K562 (cell line): ENCODE measurements around the gene PMFBP1. TPM values are rescaled to one million over a fixed set of nuclear protein-coding genes. Genes with fewer than 3 reads are reported as not detected.
A peak's percentile ranks its signal among the peaks of the same experiment; 100 is the strongest.

ENCODE experiments used
- ATF1 ChIP-seq, 2 experiments: fragments of 450-650 bp in 1 of 2; IDR thresholded peaks; 2 replicates each; pipeline ENCODE4 v1.6.1; 2016; ENCODE audit warnings: missing compliant biosample characterization in 1 of 2, missing genetic modification characterization in 1 of 2
- CC2D1A ChIP-seq: fragments of 450-650 bp; IDR thresholded peaks from 2 replicates; pipeline ENCODE4 v1.6.1; 2017; ENCODE audit warnings: mild to moderate bottlenecking
- DPF2 ChIP-seq: fragments of 450-650 bp; IDR thresholded peaks from 2 replicates; pipeline ENCODE4 v1.6.1; 2016
- GATAD2A ChIP-seq: fragments of 450-650 bp; IDR thresholded peaks from 2 replicates; pipeline ENCODE4 v1.6.1; 2017
- NCOA1 ChIP-seq: fragments of 450-650 bp; IDR thresholded peaks from 2 replicates; pipeline ENCODE4 v1.6.1; 2016; ENCODE audit warnings: low read depth
- NFRKB ChIP-seq: fragments of 450-650 bp; IDR thresholded peaks from 2 replicates; pipeline ENCODE4 v1.6.1; 2016; ENCODE audit warnings: low read depth
- POLR2AphosphoS5 ChIP-seq: IDR thresholded peaks from 2 replicates; pipeline ENCODE4 v1.6.1; 2011; ENCODE audit warnings: mild to moderate bottlenecking, low read depth, low read length, moderate library complexity; ENCODE audit not compliant: control insufficient read depth, insufficient read depth
- SAFB2 ChIP-seq: fragments of 200-400 bp; formaldehyde crosslinking; IDR thresholded peaks from 2 replicates; pipeline ENCODE4 v1.6.1; 2018; ENCODE audit warnings: borderline replicate concordance, low read length, low read depth, moderate library complexity; ENCODE audit not compliant: severe bottlenecking
- SMARCA4 ChIP-seq: fragments of 450-650 bp; IDR thresholded peaks from 2 replicates; pipeline ENCODE4 v1.6.1; 2016
- ZNF764 ChIP-seq: fragments of 250-450 bp; sonication (Bioruptor Pico); IDR thresholded peaks from 2 replicates; pipeline ENCODE4 v1.4.0; 2020; ENCODE audit warnings: low read depth, mild to moderate bottlenecking, moderate library complexity
- polyA plus RNA-seq, 8 experiments: library from polyadenylated mRNA; depleted of rRNA in 4 of 8; stranded (reverse) in 5 of 8; unstranded in 3 of 8; fragments of >200 nt; fragmentation: Nextera tagmentation in 2 of 8; fragmentation: Illumina TruSeq in 1 of 8; extraction: Ambion mirVana in 2 of 8; extraction: Trizol in 1 of 8; gene quantifications; 2 replicates each; pipeline versions ENCODE4 v1.2.1 to v1.2.3, GENCODE V29; 2011 to 2014; ENCODE audit warnings: inconsistent platforms in 1 of 8, missing spikeins in 1 of 8
- total RNA-seq, 7 experiments: library from RNA; depleted of rRNA in 6 of 7; stranded (reverse); fragments of >200 nt in 6 of 7; fragmentation: Illumina TruSeq in 2 of 7; extraction: Trizol in 2 of 7; gene quantifications; 2 replicates each; pipeline versions ENCODE4 v1.2.1 to v1.2.3, GENCODE V29; 2011 to 2021; ENCODE audit warnings: low replicate concordance in 1 of 7
- TF ChIP-seq, protein P1 (sequence below), 3 experiments: fragments of 200-800 bp in 1 of 3; fragments of 250-450 bp in 1 of 3; fragments of 450-650 bp in 1 of 3; sonication (Bioruptor Pico) in 1 of 3; sonication (Bioruptor generic) in 1 of 3; formaldehyde crosslinking in 1 of 3; IDR thresholded peaks; 2 replicates each; pipeline versions ENCODE4 v1.6.1 to v1.8.0; 2016 to 2022; ENCODE audit warnings: mild to moderate bottlenecking in 2 of 3, missing genetic modification characterization in 2 of 3, missing compliant biosample characterization in 1 of 3, moderate library complexity in 1 of 3
- TF ChIP-seq, protein P2 (sequence below): fragments of 250-450 bp; sonication (Bioruptor Pico); IDR thresholded peaks from 2 replicates; pipeline ENCODE4 v1.5.0; 2022; ENCODE audit warnings: mild to moderate bottlenecking
- TF ChIP-seq, protein P3 (sequence below): fragments of 200-800 bp; sonication (Bioruptor generic); IDR thresholded peaks from 2 replicates; pipeline ENCODE4 v1.6.1; 2016; ENCODE audit warnings: missing genetic modification characterization, missing compliant biosample characterization
- TF ChIP-seq, protein P4 (sequence below): fragments of 450-650 bp; formaldehyde crosslinking; IDR thresholded peaks from 2 replicates; pipeline ENCODE4 v1.4.0; 2020; ENCODE audit warnings: mild to moderate bottlenecking, moderate library complexity

The PMFBP1 gene
- total and polyA plus RNA-seq, 9 of the 15 experiments (the other 6 are each of a cell fraction or from before 2014, with no cell fraction given), result 0.13 to 0.91 (median 0.47) TPM

DNA sequence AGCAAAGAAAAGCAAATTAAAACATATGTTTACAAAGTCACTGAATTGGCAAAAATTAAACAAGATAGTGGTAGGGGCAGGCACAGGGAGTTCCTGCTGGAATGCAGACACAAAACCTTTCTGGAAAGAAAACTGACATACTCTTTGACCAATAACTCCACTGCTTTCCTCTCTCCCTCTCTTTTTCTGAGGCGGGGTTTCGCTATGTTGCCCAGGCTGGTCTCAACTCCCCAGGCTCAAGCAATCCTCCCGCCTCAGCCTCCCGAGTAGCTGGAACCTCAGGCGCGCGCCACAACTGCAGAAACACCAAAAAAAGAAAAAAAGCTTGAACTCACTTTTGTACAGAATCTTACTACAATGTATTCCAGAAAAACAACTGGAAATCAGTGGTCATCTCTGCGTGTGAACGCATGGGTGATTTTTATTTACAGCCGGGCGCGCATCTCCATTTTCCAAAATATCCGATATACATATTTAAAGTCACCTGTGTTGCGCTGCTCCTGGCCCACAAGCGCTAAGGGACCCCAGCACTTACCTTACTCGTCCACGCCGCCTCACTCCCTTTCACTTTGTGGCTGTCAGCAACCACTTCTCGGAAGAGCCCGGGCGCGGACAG, 79.0 kb downstream of the PMFBP1 start (continued):
- TF ChIP-seq GATAD2A (no peak), POLR2AphosphoS5 (no peak), DPF2 (0 out of 2 replicates have a peak, but pooled peaks have one; percentile 9), ATF1 (CRISPR knock-in tag; IDR thresholded peaks at IDR 0.05) (no peak), ATF1 (tag; IDR thresholded peaks at IDR 0.05) (no peak), CC2D1A (0 out of 2 replicates have a peak, but pooled peaks have one; percentile 14), SAFB2 (no peak), NCOA1 (no peak), NFRKB (no peak), ZNF764 (CRISPR knock-in tag) (no peak), SMARCA4 (peak; percentile 30; the same call in 1 of the 2 replicates)
- TF ChIP-seq, protein P1, sequence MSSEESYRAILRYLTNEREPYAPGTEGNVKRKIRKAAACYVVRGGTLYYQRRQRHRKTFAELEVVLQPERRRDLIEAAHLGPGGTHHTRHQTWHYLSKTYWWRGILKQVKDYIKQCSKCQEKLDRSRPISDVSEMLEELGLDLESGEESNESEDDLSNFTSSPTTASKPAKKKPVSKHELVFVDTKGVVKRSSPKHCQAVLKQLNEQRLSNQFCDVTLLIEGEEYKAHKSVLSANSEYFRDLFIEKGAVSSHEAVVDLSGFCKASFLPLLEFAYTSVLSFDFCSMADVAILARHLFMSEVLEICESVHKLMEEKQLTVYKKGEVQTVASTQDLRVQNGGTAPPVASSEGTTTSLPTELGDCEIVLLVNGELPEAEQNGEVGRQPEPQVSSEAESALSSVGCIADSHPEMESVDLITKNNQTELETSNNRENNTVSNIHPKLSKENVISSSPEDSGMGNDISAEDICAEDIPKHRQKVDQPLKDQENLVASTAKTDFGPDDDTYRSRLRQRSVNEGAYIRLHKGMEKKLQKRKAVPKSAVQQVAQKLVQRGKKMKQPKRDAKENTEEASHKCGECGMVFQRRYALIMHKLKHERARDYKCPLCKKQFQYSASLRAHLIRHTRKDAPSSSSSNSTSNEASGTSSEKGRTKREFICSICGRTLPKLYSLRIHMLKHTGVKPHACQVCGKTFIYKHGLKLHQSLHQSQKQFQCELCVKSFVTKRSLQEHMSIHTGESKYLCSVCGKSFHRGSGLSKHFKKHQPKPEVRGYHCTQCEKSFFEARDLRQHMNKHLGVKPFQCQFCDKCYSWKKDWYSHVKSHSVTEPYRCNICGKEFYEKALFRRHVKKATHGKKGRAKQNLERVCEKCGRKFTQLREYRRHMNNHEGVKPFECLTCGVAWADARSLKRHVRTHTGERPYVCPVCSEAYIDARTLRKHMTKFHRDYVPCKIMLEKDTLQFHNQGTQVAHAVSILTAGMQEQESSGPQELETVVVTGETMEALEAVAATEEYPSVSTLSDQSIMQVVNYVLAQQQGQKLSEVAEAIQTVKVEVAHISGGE (CRISPR knock-in tag; IDR thresholded peaks at IDR 0.05), result no peak
- TF ChIP-seq, protein P2, sequence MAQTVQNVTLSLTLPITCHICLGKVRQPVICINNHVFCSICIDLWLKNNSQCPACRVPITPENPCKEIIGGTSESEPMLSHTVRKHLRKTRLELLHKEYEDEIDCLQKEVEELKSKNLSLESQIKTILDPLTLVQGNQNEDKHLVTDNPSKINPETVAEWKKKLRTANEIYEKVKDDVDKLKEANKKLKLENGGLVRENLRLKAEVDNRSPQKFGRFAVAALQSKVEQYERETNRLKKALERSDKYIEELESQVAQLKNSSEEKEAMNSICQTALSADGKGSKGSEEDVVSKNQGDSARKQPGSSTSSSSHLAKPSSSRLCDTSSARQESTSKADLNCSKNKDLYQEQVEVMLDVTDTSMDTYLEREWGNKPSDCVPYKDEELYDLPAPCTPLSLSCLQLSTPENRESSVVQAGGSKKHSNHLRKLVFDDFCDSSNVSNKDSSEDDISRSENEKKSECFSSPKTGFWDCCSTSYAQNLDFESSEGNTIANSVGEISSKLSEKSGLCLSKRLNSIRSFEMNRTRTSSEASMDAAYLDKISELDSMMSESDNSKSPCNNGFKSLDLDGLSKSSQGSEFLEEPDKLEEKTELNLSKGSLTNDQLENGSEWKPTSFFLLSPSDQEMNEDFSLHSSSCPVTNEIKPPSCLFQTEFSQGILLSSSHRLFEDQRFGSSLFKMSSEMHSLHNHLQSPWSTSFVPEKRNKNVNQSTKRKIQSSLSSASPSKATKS (CRISPR knock-in tag), result no peak
- TF ChIP-seq, protein P3, sequence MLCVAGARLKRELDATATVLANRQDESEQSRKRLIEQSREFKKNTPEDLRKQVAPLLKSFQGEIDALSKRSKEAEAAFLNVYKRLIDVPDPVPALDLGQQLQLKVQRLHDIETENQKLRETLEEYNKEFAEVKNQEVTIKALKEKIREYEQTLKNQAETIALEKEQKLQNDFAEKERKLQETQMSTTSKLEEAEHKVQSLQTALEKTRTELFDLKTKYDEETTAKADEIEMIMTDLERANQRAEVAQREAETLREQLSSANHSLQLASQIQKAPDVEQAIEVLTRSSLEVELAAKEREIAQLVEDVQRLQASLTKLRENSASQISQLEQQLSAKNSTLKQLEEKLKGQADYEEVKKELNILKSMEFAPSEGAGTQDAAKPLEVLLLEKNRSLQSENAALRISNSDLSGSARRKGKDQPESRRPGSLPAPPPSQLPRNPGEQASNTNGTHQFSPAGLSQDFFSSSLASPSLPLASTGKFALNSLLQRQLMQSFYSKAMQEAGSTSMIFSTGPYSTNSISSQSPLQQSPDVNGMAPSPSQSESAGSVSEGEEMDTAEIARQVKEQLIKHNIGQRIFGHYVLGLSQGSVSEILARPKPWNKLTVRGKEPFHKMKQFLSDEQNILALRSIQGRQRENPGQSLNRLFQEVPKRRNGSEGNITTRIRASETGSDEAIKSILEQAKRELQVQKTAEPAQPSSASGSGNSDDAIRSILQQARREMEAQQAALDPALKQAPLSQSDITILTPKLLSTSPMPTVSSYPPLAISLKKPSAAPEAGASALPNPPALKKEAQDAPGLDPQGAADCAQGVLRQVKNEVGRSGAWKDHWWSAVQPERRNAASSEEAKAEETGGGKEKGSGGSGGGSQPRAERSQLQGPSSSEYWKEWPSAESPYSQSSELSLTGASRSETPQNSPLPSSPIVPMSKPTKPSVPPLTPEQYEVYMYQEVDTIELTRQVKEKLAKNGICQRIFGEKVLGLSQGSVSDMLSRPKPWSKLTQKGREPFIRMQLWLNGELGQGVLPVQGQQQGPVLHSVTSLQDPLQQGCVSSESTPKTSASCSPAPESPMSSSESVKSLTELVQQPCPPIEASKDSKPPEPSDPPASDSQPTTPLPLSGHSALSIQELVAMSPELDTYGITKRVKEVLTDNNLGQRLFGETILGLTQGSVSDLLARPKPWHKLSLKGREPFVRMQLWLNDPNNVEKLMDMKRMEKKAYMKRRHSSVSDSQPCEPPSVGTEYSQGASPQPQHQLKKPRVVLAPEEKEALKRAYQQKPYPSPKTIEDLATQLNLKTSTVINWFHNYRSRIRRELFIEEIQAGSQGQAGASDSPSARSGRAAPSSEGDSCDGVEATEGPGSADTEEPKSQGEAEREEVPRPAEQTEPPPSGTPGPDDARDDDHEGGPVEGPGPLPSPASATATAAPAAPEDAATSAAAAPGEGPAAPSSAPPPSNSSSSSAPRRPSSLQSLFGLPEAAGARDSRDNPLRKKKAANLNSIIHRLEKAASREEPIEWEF (CRISPR knock-in tag), result no peak
- TF ChIP-seq, protein P4, sequence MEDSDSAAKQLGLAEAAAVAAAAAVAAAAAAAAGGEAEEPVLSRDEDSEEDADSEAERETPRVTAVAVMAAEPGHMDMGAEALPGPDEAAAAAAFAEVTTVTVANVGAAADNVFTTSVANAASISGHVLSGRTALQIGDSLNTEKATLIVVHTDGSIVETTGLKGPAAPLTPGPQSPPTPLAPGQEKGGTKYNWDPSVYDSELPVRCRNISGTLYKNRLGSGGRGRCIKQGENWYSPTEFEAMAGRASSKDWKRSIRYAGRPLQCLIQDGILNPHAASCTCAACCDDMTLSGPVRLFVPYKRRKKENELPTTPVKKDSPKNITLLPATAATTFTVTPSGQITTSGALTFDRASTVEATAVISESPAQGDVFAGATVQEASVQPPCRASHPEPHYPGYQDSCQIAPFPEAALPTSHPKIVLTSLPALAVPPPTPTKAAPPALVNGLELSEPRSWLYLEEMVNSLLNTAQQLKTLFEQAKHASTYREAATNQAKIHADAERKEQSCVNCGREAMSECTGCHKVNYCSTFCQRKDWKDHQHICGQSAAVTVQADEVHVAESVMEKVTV, result no peak
